ENCODE results near the gene PZP.
A peak's percentile ranks its signal among the peaks of the same experiment; 100 is the strongest.
"Not testable (repeated sequence)": the region's sequence is repeated elsewhere in the genome, so short reads cannot be mapped to it uniquely, and the experiment has no call there.

The PZP gene

GRCh38 chr12:9208229-9208628 is at the start of gene PZP:
TSS of gene PZP (minus strand) at chr12:9208395. CDS start at chr12:9208341, 54 bp downstream.
- no peak for DNase-seq

- no peak for DNase-seq
Observed at GRCh38 chr12:9256758-9257405, 48.7 kb upstream of the PZP start.

GRCh38 chr12:9256341-9256740 is 48.1 kb upstream of the PZP start:
- no peak for DNase-seq

- DNase-seq, result no peak
Observed at GRCh38 chr12:9255837-9256236, 47.6 kb upstream of the PZP start.

- no peak for DNase-seq
Observed at GRCh38 chr12:9253464-9253863, 45.3 kb upstream of the PZP start.

- not testable (repeated sequence) for DNase-seq
Observed at GRCh38 chr12:9252791-9253190, 44.6 kb upstream of the PZP start.

GRCh38 chr12:9252256-9252655 is 44.1 kb upstream of the PZP start:
- DNase-seq, result no peak

GRCh38 chr12:9248435-9248834 is 40.2 kb upstream of the PZP start:
- no peak for DNase-seq

GRCh38 chr12:9244894-9245293 is 36.7 kb upstream of the PZP start:
- no peak for DNase-seq

GRCh38 chr12:9243999-9244649 is 35.9 kb upstream of the PZP start:
- DNase-seq, result no peak

GRCh38 chr12:9241301-9241700 is 33.1 kb upstream of the PZP start:
- no peak for DNase-seq

- DNase-seq, result peak; percentile 12
Observed at GRCh38 chr12:9240776-9241175, 32.6 kb upstream of the PZP start.

- DNase-seq, result not testable (repeated sequence)
Observed at GRCh38 chr12:9240004-9240635, 31.9 kb upstream of the PZP start.

GRCh38 chr12:9237286-9237685 is 29.1 kb upstream of the PZP start:
- DNase-seq, result no peak

GRCh38 chr12:9235519-9235918 is 27.3 kb upstream of the PZP start:
- no peak for DNase-seq

- DNase-seq, result no peak
Observed at GRCh38 chr12:9227950-9228349, 19.8 kb upstream of the PZP start.

GRCh38 chr12:9223830-9224229 is 15.6 kb upstream of the PZP start:
- DNase-seq, result no peak

GRCh38 chr12:9221483-9221882 is 13.3 kb upstream of the PZP start:
- DNase-seq, result no peak

GRCh38 chr12:9221011-9221410 is 12.8 kb upstream of the PZP start:
- not testable (repeated sequence) for DNase-seq

- no peak for DNase-seq
Observed at GRCh38 chr12:9214534-9214933, 6.3 kb upstream of the PZP start.

- no peak for DNase-seq
Observed at GRCh38 chr12:9211687-9212086, 3.5 kb upstream of the PZP start.

GRCh38 chr12:9204380-9204779 is 3.8 kb downstream of the PZP start:
- no peak for DNase-seq

- no peak for DNase-seq
Observed at GRCh38 chr12:9198012-9198411, 10.2 kb downstream of the PZP start.

GRCh38 chr12:9184276-9184675 is 23.9 kb downstream of the PZP start:
- no peak for DNase-seq
